PFSK-1 (cell line): Measurements from ENCODE around the gene RBX1.

ENCODE experiments used
- FOXP2 ChIP-seq: optimal IDR thresholded peaks from 2 replicates; pipeline ENCODE3; 2011; ENCODE audit warnings: borderline replicate concordance, control low read depth, inconsistent platforms; ENCODE audit not compliant: insufficient read depth; ENCODE audit errors: extremely low read length, extremely low read depth
- POLR2AphosphoS5 ChIP-seq: IDR thresholded peaks from 2 replicates; pipeline ENCODE4 v1.6.1; 2012; ENCODE audit warnings: low read depth, mild to moderate bottlenecking, control low read depth, low read length, moderate library complexity
- REST ChIP-seq, 2 experiments: IDR thresholded peaks; 2 replicates each; pipeline versions ENCODE4 v1.6.1 to v1.8.0; 2011 to 2012; ENCODE audit warnings: low read depth in 2 of 2, low read length in 2 of 2, control low read depth in 1 of 2, inconsistent platforms in 1 of 2, mild to moderate bottlenecking in 1 of 2, moderate library complexity in 1 of 2; ENCODE audit not compliant: insufficient read depth in 1 of 2
- SIN3A ChIP-seq: IDR thresholded peaks from 2 replicates; pipeline ENCODE4 v1.6.1; 2012; ENCODE audit warnings: mild to moderate bottlenecking, low read length, moderate library complexity, borderline replicate concordance; ENCODE audit not compliant: insufficient read depth
- TAF1 ChIP-seq: IDR thresholded peaks from 2 replicates; pipeline ENCODE4 v1.6.1; 2012; ENCODE audit warnings: low read length, control low read depth, borderline replicate concordance; ENCODE audit not compliant: insufficient read depth

The RBX1 gene

DNA sequence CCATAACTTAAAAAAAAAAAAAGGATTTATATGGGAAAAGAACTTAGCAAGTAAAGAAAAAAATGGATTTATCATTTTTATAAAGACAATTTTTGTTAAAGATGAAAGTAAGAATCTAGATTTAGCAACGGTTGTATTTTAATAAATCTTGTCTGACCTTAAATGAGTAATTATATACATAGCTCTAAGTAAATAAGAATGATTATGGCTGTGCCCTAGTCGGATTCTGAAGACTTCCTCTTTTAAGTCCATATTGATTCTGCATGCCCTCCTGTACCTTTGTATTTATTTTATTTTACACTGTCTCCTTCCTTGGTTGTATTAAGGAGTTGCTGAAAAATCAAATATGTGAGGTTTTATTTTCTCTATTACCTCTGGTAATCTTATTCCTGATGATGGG, 7.1 kb downstream of the RBX1 start:
- no peak for TF ChIP-seq REST (IDR thresholded peaks at IDR 0.05; ENCODE audit: insufficient read depth in 1 of 2, low read depth in 2 of 2, low read length in 2 of 2)
- no peak for TF ChIP-seq FOXP2
- no peak for TF ChIP-seq SIN3A
- no peak for TF ChIP-seq TAF1
- no peak for TF ChIP-seq POLR2AphosphoS5

- TF ChIP-seq FOXP2 (no peak), TAF1 (no peak), REST (IDR thresholded peaks at IDR 0.05; ENCODE audit: insufficient read depth in 1 of 2, low read depth in 2 of 2, low read length in 2 of 2) (no peak)
Observed at GRCh38 chr22:40960145-40960544, 9.0 kb downstream of the RBX1 start.

DNA sequence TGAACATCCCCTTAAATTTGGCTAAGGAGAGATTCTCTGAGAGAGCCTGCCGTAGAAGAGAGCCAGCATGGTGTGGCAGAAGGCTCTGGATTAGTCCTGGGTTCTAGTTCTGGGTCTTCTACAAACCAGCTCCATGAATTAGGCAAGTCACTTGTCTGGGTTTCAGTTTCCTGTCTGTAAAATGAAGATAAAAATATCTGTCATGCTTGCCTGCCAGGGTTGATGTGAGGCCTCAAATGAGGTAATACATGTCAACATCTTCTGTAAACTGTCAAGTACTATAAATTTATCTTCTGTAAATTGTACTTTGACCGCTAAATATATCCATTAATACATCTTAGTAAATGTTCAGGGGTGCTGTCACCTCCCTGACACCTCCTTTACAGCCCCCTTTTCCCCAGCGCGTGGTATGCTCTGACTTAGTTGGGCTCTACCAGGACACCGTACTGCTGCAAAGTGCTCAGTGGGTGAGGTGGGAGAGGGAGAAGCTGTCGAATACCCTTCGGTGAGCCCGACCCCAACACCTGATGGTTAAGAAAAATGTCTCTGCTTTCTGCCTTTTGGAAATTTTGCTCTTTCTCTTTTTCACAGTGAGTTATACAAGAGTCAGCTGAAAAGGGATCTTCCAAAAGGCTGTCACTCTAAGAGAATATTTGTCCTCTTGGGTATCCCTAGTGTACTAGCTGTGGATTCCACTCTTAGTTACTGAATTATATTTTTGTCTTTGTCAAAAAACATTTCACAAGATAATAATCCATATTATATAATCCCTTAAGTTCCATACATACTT, 15.0 kb downstream of the RBX1 start:
- TF ChIP-seq SIN3A (no peak), FOXP2 (no peak), TAF1 (no peak), REST (IDR thresholded peaks at IDR 0.05; ENCODE audit: insufficient read depth in 1 of 2, low read depth in 2 of 2, low read length in 2 of 2) (no peak), POLR2AphosphoS5 (no peak)

- TF ChIP-seq SIN3A (no peak), POLR2AphosphoS5 (no peak), TAF1 (no peak), REST (IDR thresholded peaks at IDR 0.05; ENCODE audit: insufficient read depth in 1 of 2, low read depth in 2 of 2, low read length in 2 of 2) (no peak), FOXP2 (no peak)
Observed at GRCh38 chr22:40966726-40967085, 15.5 kb downstream of the RBX1 start.

- TF ChIP-seq REST (IDR thresholded peaks at IDR 0.05; ENCODE audit: insufficient read depth in 1 of 2, low read depth in 2 of 2, low read length in 2 of 2) (no peak), POLR2AphosphoS5 (no peak), TAF1 (no peak), FOXP2 (no peak), SIN3A (no peak)
Observed at GRCh38 chr22:40967111-40967760, 16.1 kb downstream of the RBX1 start.
